ENCODE measurements around the gene MARCHF6.

- TF ChIP-seq CTCF (IDR thresholded peaks at IDR 0.05): no peak
- TF ChIP-seq POLR2A (IDR thresholded peaks at IDR 0.05): no peak
These were observed 860 bp upstream of the MARCHF6 start for GRCh38 chr5:10352430-10353240.
